ENCODE measurements around the gene SIGLEC1. TPM values are rescaled to one million over a fixed set of nuclear protein-coding genes. Genes with fewer than 3 reads are reported as not detected.

SIGLEC1 gene
- total and polyA plus RNA-seq, 8 donors, result 1.8 to 45.8 (median 2.6) TPM

DNA sequence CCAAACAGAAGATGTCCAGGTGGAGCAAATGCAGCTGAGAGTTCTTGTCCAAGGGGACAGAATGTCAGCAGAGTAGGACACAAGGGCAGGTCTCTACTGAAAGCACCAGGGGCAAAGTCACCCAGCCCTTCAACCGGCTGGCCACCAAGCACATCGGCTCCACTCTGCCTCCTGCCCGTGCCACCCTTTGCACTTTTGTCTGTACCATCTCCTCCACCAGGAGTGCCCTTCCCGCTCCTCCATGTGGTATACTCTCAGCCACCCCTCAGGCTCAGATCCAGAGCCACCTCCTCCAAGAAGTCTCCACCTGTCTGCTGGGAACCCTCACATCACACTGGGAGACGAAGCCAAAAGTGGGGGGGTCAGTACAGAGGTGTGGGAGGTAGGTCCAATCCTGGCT, 16.0 kb upstream of the SIGLEC1 start:
- Histone ChIP-seq H3K27ac (peak overlapping the region in 1 of 2 donors; percentile 79), H3K36me3 (no peaks in the 10 kb centered on the region), H3K4me1 (peaks cover 0 to 6% of the 10 kb centered on the region in 2 donors), H3K27me3 (peaks cover 5 to 74% of the 10 kb centered on the region in 2 donors), H3K4me3 (no peak overlapping the region), H3K9me3 (no peaks in the 10 kb centered on the region)
- no peak for TF ChIP-seq CTCF (IDR thresholded peaks at IDR 0.05)
- no peak for DNase-seq
- ATAC-seq, result no peak
- intact Hi-C loops (cut with DNase I), result no loop called here

GRCh38 chr20:3727401-3728021, 15.1 kb upstream of the SIGLEC1 start:
- Histone ChIP-seq H3K9me3 (no peaks in the 10 kb centered on the region), H3K4me1 (peaks cover 0 to 6% of the 10 kb centered on the region in 2 donors), H3K27ac (peak overlapping the region in 1 of 2 donors; percentile 79), H3K27me3 (peaks cover 0 to 65% of the 10 kb centered on the region in 2 donors), H3K36me3 (no peaks in the 10 kb centered on the region), H3K4me3 (no peak overlapping the region)
- intact Hi-C loops (cut with DNase I), result no loop called here
- no peak for TF ChIP-seq CTCF (IDR thresholded peaks at IDR 0.05)
- ATAC-seq (peak; percentile 63), DNase-seq (no peak)

DNA sequence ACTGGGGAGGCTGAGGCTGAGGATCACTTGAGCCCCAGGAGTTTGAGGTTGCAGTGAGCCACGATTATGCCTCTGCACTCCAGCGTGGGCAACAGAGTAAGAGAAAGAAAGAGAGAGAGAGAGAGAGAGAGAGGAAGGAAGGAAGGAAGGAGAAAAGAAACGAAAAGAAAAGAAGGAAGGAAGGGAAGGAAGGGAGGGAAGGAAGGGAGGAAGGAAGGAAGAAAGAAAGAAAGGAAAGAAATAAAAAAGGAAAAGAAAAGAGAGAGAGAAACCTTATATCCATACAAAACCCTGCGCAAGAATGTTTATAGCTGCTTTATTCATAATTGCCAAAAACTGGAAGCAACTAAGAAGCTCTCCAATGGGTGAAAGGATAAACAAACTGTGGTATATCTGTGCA, 12.0 kb upstream of the SIGLEC1 start:
- intact Hi-C loops (cut with DNase I), result no loop called here
- no peaks in the 10 kb centered on the region for H3K9me3 ChIP-seq
- no peak overlapping the region for H3K4me3 ChIP-seq
- H3K4me1 ChIP-seq, result peaks cover 0 to 6% of the 10 kb centered on the region in 2 donors
- no peak for TF ChIP-seq CTCF (IDR thresholded peaks at IDR 0.05)
- H3K27ac ChIP-seq, result no peak overlapping the region
- ATAC-seq (no peak), DNase-seq (no peak)
- peaks cover 0 to 50% of the 10 kb centered on the region in 2 donors for H3K27me3 ChIP-seq
- no peaks in the 10 kb centered on the region for H3K36me3 ChIP-seq

- no peak overlapping the region for H3K4me3 ChIP-seq
- no peak for TF ChIP-seq CTCF (IDR thresholded peaks at IDR 0.05)
- intact Hi-C loops (cut with DNase I), result no loop called here
- ATAC-seq, result no peak
- DNase-seq, result no peak
- peaks cover 0 to 41% of the 10 kb centered on the region in 2 donors for H3K27me3 ChIP-seq
- peaks cover 0 to 6% of the 10 kb centered on the region in 2 donors for H3K4me1 ChIP-seq
- H3K36me3 ChIP-seq, result no peaks in the 10 kb centered on the region
- H3K27ac ChIP-seq, result no peak overlapping the region
- no peaks in the 10 kb centered on the region for H3K9me3 ChIP-seq
Measured at GRCh38 chr20:3723284-3723683, 10.9 kb upstream of the SIGLEC1 start.

GRCh38 chr20:3721912-3722311, 9.5 kb upstream of the SIGLEC1 start:
- TF ChIP-seq CTCF (IDR thresholded peaks at IDR 0.05), result no peak
- Histone ChIP-seq H3K27me3 (peaks cover 0 to 27% of the 10 kb centered on the region in 2 donors), H3K4me3 (no peak overlapping the region), H3K27ac (no peak overlapping the region), H3K4me1 (no peaks in the 10 kb centered on the region), H3K9me3 (no peaks in the 10 kb centered on the region), H3K36me3 (no peaks in the 10 kb centered on the region)
- ATAC-seq, result no peak
- no peak for DNase-seq
- intact Hi-C loops (cut with DNase I), result no loop called here
